Retinal pigment epithelial cell (primary cell): ENCODE measurements around the gene ZSCAN16.
A peak's percentile ranks its signal among the peaks of the same experiment; 100 is the strongest.
"Not testable (repeated sequence)": the region's sequence is repeated elsewhere in the genome, so short reads cannot be mapped to it uniquely, and the experiment has no call there.

Source experiments
- DNase-seq: peaks from one replicate; pipeline ENCODE4 v3.0.0-alpha.2; 2010; ENCODE audit warnings: low read depth
- H3K4me3 ChIP-seq: 2 replicates; pipeline ENCODE4 v1.5.1; 2011; ENCODE audit warnings: mild to moderate bottlenecking, low read length, control low read depth, moderate library complexity
- CTCF ChIP-seq: conservative IDR thresholded peaks from 2 replicates; pipeline ENCODE4 v1.5.1; 2011; ENCODE audit warnings: low read depth, low read length, control low read depth, inconsistent platforms

ZSCAN16 gene

GRCh38 chr6:28089054-28089453 is 35.4 kb upstream of the ZSCAN16 start:
- H3K4me3 ChIP-seq: no peak overlapping the region
- DNase-seq: no peak
- TF ChIP-seq CTCF: no peak

- H3K4me3 ChIP-seq: peak overlapping the region; percentile 0
- no peak for TF ChIP-seq CTCF
- DNase-seq: no peak
Measured at GRCh38 chr6:28090917-28091586, 33.4 kb upstream of the ZSCAN16 start.

GRCh38 chr6:28102222-28102621 is 22.2 kb upstream of the ZSCAN16 start:
- not testable (repeated sequence) for H3K4me3 ChIP-seq, DNase-seq

- not testable (repeated sequence) for DNase-seq
Measured at GRCh38 chr6:28102699-28103098, 21.7 kb upstream of the ZSCAN16 start.

GRCh38 chr6:28104392-28105244 is 19.8 kb upstream of the ZSCAN16 start:
- H3K4me3 ChIP-seq: peak overlapping the region; percentile 76
- DNase-seq: peak; percentile 38
- peak; percentile 66 for TF ChIP-seq CTCF

More at GRCh38 chr6:28102699-28103098, 21.7 kb upstream of the ZSCAN16 start:
- H3K4me3 ChIP-seq: not testable (repeated sequence)

GRCh38 chr6:28105245-28105639 is 19.2 kb upstream of the ZSCAN16 start:
- no peak for DNase-seq
- peak overlapping the region; percentile 76 for H3K4me3 ChIP-seq
- TF ChIP-seq CTCF: no peak

GRCh38 chr6:28107506-28107905 is 16.9 kb upstream of the ZSCAN16 start:
- DNase-seq: no peak
- TF ChIP-seq CTCF: no peak
- H3K4me3 ChIP-seq: no peak overlapping the region

GRCh38 chr6:28111964-28112363 is 12.4 kb upstream of the ZSCAN16 start:
- no peak for DNase-seq
- TF ChIP-seq CTCF: no peak
- no peak overlapping the region for H3K4me3 ChIP-seq
